ENCODE results near the gene UNC80. TPM values are rescaled to one million over a fixed set of nuclear protein-coding genes. Genes with fewer than 3 reads are reported as not detected.

Gene UNC80
- total and polyA plus RNA-seq, 2 of the 13 experiments (the other 11 are each of a cell fraction or from before 2014, with no cell fraction given), result not detected

GRCh38 chr2:209771474-209772289 lies at the start of gene UNC80 (continued):
- no peak for TF ChIP-seq EP300 (IDR thresholded peaks at IDR 0.05; ENCODE audit: low read depth in 2 of 2, low read length in 2 of 2)
- 0 out of 2 replicates have a peak, but pooled peaks have one; percentile 16 for TF ChIP-seq EP300 (CRISPR knock-in tag; IDR thresholded peaks at IDR 0.05; ENCODE audit: borderline replicate concordance)
- peak; percentile 89; the same call in 1 of the 2 replicates for TF ChIP-seq ZNF136 (CRISPR knock-in tag; IDR thresholded peaks at IDR 0.05; ENCODE audit: low read depth)
- peak; percentile 73; the same call in 1 of the 2 replicates for TF ChIP-seq ZNF280D (CRISPR knock-in tag; IDR thresholded peaks at IDR 0.05)
- no peak for TF ChIP-seq ZNF530 (CRISPR knock-in tag; IDR thresholded peaks at IDR 0.05; ENCODE audit: low read depth)
- peak; percentile 95 for TF ChIP-seq KLF15 (CRISPR knock-in tag; IDR thresholded peaks at IDR 0.05; ENCODE audit: borderline replicate concordance)
- TF ChIP-seq, protein P1, sequence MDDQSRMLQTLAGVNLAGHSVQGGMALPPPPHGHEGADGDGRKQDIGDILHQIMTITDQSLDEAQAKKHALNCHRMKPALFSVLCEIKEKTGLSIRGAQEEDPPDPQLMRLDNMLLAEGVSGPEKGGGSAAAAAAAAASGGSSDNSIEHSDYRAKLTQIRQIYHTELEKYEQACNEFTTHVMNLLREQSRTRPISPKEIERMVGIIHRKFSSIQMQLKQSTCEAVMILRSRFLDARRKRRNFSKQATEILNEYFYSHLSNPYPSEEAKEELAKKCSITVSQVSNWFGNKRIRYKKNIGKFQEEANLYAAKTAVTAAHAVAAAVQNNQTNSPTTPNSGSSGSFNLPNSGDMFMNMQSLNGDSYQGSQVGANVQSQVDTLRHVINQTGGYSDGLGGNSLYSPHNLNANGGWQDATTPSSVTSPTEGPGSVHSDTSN (CRISPR knock-in tag; IDR thresholded peaks at IDR 0.05; ENCODE audit: borderline replicate concordance), result peak; percentile 94
- TF ChIP-seq ZNF678 (CRISPR knock-in tag; IDR thresholded peaks at IDR 0.05), result peak; percentile 91
- peak; percentile 88; the same call in 1 of the 2 replicates for TF ChIP-seq ZNF614 (CRISPR knock-in tag; IDR thresholded peaks at IDR 0.05; ENCODE audit: borderline replicate concordance)
- TF ChIP-seq HCFC1 (IDR thresholded peaks at IDR 0.05; ENCODE audit: low read depth, low read length), result no peak; the same call in 1 of the 2 replicates
- peak; percentile 92 for TF ChIP-seq HDAC2 (CRISPR knock-in tag; IDR thresholded peaks at IDR 0.05)
- peak; percentile 90; the same call in 1 of the 2 replicates for TF ChIP-seq IKZF5 (CRISPR knock-in tag; IDR thresholded peaks at IDR 0.05)
- TF ChIP-seq, protein P2, sequence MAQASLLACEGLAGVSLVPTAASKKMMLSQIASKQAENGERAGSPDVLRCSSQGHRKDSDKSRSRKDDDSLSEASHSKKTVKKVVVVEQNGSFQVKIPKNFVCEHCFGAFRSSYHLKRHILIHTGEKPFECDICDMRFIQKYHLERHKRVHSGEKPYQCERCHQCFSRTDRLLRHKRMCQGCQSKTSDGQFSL (CRISPR knock-in tag; IDR thresholded peaks at IDR 0.05), result 0 out of 2 replicates have a peak, but pooled peaks have one; percentile 39
- TF ChIP-seq JUNB (CRISPR knock-in tag; IDR thresholded peaks at IDR 0.05; ENCODE audit: borderline replicate concordance), result peak; percentile 56; the same call in 1 of the 2 replicates
- peak; percentile 76 for TF ChIP-seq HDAC1 (CRISPR knock-in tag; IDR thresholded peaks at IDR 0.05)
- peak; percentile 88 for TF ChIP-seq ZNF546 (CRISPR knock-in tag; conservative IDR thresholded peaks at IDR 0.05)
- no peak for TF ChIP-seq HDAC6 (IDR thresholded peaks at IDR 0.05; ENCODE audit: low read depth, low read length)
- TF ChIP-seq ZNF879 (CRISPR knock-in tag; IDR thresholded peaks at IDR 0.05), result peak; percentile 95
- TF ChIP-seq, protein P3, sequence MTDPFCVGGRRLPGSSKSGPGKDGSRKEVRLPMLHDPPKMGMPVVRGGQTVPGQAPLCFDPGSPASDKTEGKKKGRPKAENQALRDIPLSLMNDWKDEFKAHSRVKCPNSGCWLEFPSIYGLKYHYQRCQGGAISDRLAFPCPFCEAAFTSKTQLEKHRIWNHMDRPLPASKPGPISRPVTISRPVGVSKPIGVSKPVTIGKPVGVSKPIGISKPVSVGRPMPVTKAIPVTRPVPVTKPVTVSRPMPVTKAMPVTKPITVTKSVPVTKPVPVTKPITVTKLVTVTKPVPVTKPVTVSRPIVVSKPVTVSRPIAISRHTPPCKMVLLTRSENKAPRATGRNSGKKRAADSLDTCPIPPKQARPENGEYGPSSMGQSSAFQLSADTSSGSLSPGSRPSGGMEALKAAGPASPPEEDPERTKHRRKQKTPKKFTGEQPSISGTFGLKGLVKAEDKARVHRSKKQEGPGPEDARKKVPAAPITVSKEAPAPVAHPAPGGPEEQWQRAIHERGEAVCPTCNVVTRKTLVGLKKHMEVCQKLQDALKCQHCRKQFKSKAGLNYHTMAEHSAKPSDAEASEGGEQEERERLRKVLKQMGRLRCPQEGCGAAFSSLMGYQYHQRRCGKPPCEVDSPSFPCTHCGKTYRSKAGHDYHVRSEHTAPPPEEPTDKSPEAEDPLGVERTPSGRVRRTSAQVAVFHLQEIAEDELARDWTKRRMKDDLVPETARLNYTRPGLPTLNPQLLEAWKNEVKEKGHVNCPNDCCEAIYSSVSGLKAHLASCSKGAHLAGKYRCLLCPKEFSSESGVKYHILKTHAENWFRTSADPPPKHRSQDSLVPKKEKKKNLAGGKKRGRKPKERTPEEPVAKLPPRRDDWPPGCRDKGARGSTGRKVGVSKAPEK (CRISPR knock-in tag; IDR thresholded peaks at IDR 0.05; ENCODE audit: borderline replicate concordance), result 0 out of 2 replicates have a peak, but pooled peaks have one; percentile 77
- no peak for TF ChIP-seq NCOA5 (CRISPR knock-in tag; IDR thresholded peaks at IDR 0.05)
